Measurements from ENCODE around the gene NTN1. TPM values are rescaled to one million over a fixed set of nuclear protein-coding genes. Genes with fewer than 3 reads are reported as not detected.

NTN1 gene
- total RNA-seq, 5 donors from 2014 or later (not counting 1 experiment from before 2014, with no cell fraction given), result 0.07 to 0.15 (median 0.12) TPM; not detected in 1

DNA sequence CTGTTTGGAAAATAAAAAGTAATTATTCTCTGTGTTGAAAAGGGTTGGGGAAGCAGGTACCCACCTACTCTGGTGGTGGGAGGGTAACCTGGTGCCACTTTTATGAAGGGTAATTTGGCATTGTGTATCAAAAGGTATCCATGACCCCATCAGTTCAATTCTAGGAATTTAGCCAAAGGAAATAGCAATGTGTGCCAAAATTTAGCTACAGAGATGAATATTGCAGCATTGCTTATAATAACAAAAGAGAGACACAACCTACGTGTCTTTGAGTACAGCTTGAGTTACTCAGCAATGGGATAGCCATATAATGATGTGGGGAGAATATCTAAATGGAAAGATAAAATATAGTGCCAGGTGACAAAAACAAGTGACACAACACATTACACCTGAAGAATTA, 170.7 kb downstream of the NTN1 start:
- DNase-seq (no peak), ATAC-seq (replicated peaks in 1 of 4) (no peak)
- H3K27ac ChIP-seq (ENCODE audit: low read length), result no peak overlapping the region
- no peak overlapping the region for H3K4me3 ChIP-seq (ENCODE audit: control insufficient read depth in 1 of 2, extremely low read depth in 1 of 2, low read length in 1 of 2)
- no CpG with 5 or more reads among the region's 1 CpG for WGBS (ENCODE audit: insufficient coverage)
- Mint-ChIP-seq H3K36me3 (no peaks in the 10 kb centered on the region), H3K4me3 (no peak overlapping the region), H3K27me3 (peaks cover 2 to 5% of the 10 kb centered on the region in 2 donors), H3K4me1 (no peaks in the 10 kb centered on the region), H3K27ac (no peak overlapping the region), H3K9me3 (no peaks in the 10 kb centered on the region)
- H3K27me3 ChIP-seq (replicated peaks in 1 of 2; ENCODE audit: control insufficient read depth in 2 of 2, extremely low read depth in 1 of 2, insufficient read depth in 2 of 2, low read length in 1 of 2), result peaks cover 0 to 22% of the 10 kb centered on the region in 2 experiments
- ChIA-PET POLR2A (interaction anchor here in 1 of 2 donors (0.6 kb wide), 1 partner anchor 1213 kb away, joined by 5 read pairs; no protein-coding TSS in a partner anchor), CTCF (no interaction called here)
- no peaks in the 10 kb centered on the region for H3K4me1 ChIP-seq (ENCODE audit: control insufficient read depth in 1 of 2, extremely low read depth in 1 of 2, insufficient read depth in 2 of 2, low read length in 2 of 2)
- H3K9me3 ChIP-seq, result no peaks in the 10 kb centered on the region
- H3K36me3 ChIP-seq (ENCODE audit: control insufficient read depth in 2 of 2, extremely low read depth in 1 of 2, insufficient read depth in 1 of 2, low read length in 1 of 2), result no peaks in the 10 kb centered on the region

GRCh38 chr17:9195411-9195810, 174.1 kb downstream of the NTN1 start:
- no peaks in the 10 kb centered on the region for H3K9me3 Mint-ChIP-seq
- Histone ChIP-seq H3K27me3 (replicated peaks in 1 of 2; ENCODE audit: control insufficient read depth in 2 of 2, extremely low read depth in 1 of 2, insufficient read depth in 2 of 2, low read length in 1 of 2) (peaks cover 0 to 19% of the 10 kb centered on the region in 2 experiments), H3K4me1 (ENCODE audit: control insufficient read depth in 1 of 2, extremely low read depth in 1 of 2, insufficient read depth in 2 of 2, low read length in 2 of 2) (no peaks in the 10 kb centered on the region), H3K4me3 (ENCODE audit: control insufficient read depth in 1 of 2, extremely low read depth in 1 of 2, low read length in 1 of 2) (no peak overlapping the region), H3K27ac (ENCODE audit: low read length) (no peak overlapping the region), H3K9me3 (no peaks in the 10 kb centered on the region), H3K36me3 (ENCODE audit: control insufficient read depth in 2 of 2, extremely low read depth in 1 of 2, insufficient read depth in 1 of 2, low read length in 1 of 2) (no peaks in the 10 kb centered on the region)
- H3K27me3 Mint-ChIP-seq, result peaks cover 2 to 5% of the 10 kb centered on the region in 2 donors
- no peak overlapping the region for H3K27ac Mint-ChIP-seq
- CTCF ChIA-PET, result no interaction called here
- POLR2A ChIA-PET, result no interaction called here
- H3K36me3 Mint-ChIP-seq, result no peaks in the 10 kb centered on the region
- no peaks in the 10 kb centered on the region for H3K4me1 Mint-ChIP-seq
- 94% methylated on average over 3 of the region's 6 CpGs for WGBS (ENCODE audit: insufficient coverage)
- DNase-seq (no peak), ATAC-seq (replicated peaks in 1 of 4) (no peak)
- H3K4me3 Mint-ChIP-seq, result no peak overlapping the region

DNA sequence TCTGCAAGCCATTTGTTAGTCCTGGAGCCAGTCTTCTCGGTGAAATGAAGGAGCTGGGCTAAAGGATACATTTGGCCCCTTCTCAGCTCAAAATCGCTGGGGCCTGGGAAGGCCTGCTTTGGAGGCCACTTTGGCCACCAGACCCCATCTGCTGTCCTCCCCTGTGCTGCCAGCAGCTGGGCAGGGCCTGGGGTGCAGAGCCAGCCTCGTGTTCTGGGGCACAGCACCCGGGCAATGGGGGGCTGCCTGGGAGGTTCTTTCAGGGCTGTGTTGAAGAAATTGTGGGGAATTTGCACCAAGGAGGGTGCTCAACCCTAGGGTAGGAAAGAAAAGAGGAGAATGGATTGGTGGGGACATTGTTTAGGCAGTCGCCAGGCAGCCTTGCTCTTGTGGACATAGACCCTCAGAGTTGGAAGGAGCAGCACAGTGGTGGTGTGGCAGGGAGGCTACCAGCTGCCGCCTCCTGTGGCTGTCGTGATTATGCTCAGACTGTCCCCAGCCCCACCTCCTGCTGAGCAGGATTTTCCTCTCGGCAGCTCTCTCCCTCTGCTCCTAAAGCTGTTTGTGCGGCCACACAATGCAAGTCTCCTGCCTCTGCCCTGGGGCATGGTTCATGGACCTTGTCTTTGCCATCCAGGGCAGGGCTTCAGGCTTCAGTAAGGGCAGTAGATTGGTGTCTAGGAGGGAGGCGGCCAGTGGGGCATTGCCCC, 174.8 kb downstream of the NTN1 start:
- Mint-ChIP-seq H3K4me3 (no peak overlapping the region), H3K36me3 (no peaks in the 10 kb centered on the region), H3K27me3 (peaks cover 2 to 5% of the 10 kb centered on the region in 2 donors), H3K4me1 (no peaks in the 10 kb centered on the region), H3K9me3 (no peaks in the 10 kb centered on the region), H3K27ac (no peak overlapping the region)
- no peaks in the 10 kb centered on the region for H3K36me3 ChIP-seq (ENCODE audit: control insufficient read depth in 2 of 2, extremely low read depth in 1 of 2, insufficient read depth in 1 of 2, low read length in 1 of 2)
- H3K4me1 ChIP-seq (ENCODE audit: control insufficient read depth in 1 of 2, extremely low read depth in 1 of 2, insufficient read depth in 2 of 2, low read length in 2 of 2), result no peaks in the 10 kb centered on the region
- no peak for ATAC-seq (replicated peaks in 1 of 4)
- H3K27ac ChIP-seq (ENCODE audit: low read length), result no peak overlapping the region
- no peak for DNase-seq
- H3K4me3 ChIP-seq (ENCODE audit: control insufficient read depth in 1 of 2, extremely low read depth in 1 of 2, low read length in 1 of 2), result no peak overlapping the region
- CTCF ChIA-PET, result no interaction called here
- H3K9me3 ChIP-seq, result no peaks in the 10 kb centered on the region
- H3K27me3 ChIP-seq (replicated peaks in 1 of 2; ENCODE audit: control insufficient read depth in 2 of 2, extremely low read depth in 1 of 2, insufficient read depth in 2 of 2, low read length in 1 of 2), result peaks cover 0 to 21% of the 10 kb centered on the region in 2 experiments
- POLR2A ChIA-PET, result no interaction called here
- WGBS (ENCODE audit: insufficient coverage), result 78% methylated on average over 6 of the region's 10 CpGs

- Mint-ChIP-seq H3K27me3 (peaks cover 4 to 5% of the 10 kb centered on the region in 2 donors), H3K4me3 (no peak overlapping the region), H3K36me3 (no peaks in the 10 kb centered on the region), H3K27ac (no peak overlapping the region), H3K9me3 (no peaks in the 10 kb centered on the region), H3K4me1 (peaks cover 0 to 1% (median 0%) of the 10 kb centered on the region in 3 donors)
- CTCF ChIA-PET, result interaction anchor here in 1 of 2 donors (0.6 kb wide), 1 partner anchor 77 kb away, joined by 3 read pairs; no protein-coding TSS in a partner anchor
- 88% methylated on average over 11 of the region's 16 CpGs for WGBS (ENCODE audit: insufficient coverage)
- no peak overlapping the region for H3K27ac ChIP-seq (ENCODE audit: low read length)
- DNase-seq (no peak), ATAC-seq (replicated peaks in 1 of 4) (no peak)
- peaks cover 0 to 20% of the 10 kb centered on the region in 2 experiments for H3K27me3 ChIP-seq (replicated peaks in 1 of 2; ENCODE audit: control insufficient read depth in 2 of 2, extremely low read depth in 1 of 2, insufficient read depth in 2 of 2, low read length in 1 of 2)
- H3K36me3 ChIP-seq (ENCODE audit: control insufficient read depth in 2 of 2, extremely low read depth in 1 of 2, insufficient read depth in 1 of 2, low read length in 1 of 2), result no peaks in the 10 kb centered on the region
- POLR2A ChIA-PET, result no interaction called here
- no peaks in the 10 kb centered on the region for H3K4me1 ChIP-seq (ENCODE audit: control insufficient read depth in 1 of 2, extremely low read depth in 1 of 2, insufficient read depth in 2 of 2, low read length in 2 of 2)
- no peaks in the 10 kb centered on the region for H3K9me3 ChIP-seq
- H3K4me3 ChIP-seq (ENCODE audit: control insufficient read depth in 1 of 2, extremely low read depth in 1 of 2, low read length in 1 of 2), result no peak overlapping the region
Measured at GRCh38 chr17:9199571-9200551, 178.6 kb downstream of the NTN1 start.

- Mint-ChIP-seq H3K4me3 (no peak overlapping the region), H3K36me3 (no peaks in the 10 kb centered on the region), H3K27me3 (peaks cover 5 to 10% of the 10 kb centered on the region in 2 donors), H3K27ac (no peak overlapping the region), H3K9me3 (no peaks in the 10 kb centered on the region), H3K4me1 (peaks cover 0 to 3% (median 0%) of the 10 kb centered on the region in 3 donors)
- no peaks in the 10 kb centered on the region for H3K9me3 ChIP-seq
- 54% methylated on average over 2 of the region's 5 CpGs for WGBS (ENCODE audit: insufficient coverage)
- peaks cover 0 to 25% of the 10 kb centered on the region in 2 experiments for H3K27me3 ChIP-seq (replicated peaks in 1 of 2; ENCODE audit: control insufficient read depth in 2 of 2, extremely low read depth in 1 of 2, insufficient read depth in 2 of 2, low read length in 1 of 2)
- no peak overlapping the region for H3K4me3 ChIP-seq (ENCODE audit: control insufficient read depth in 1 of 2, extremely low read depth in 1 of 2, low read length in 1 of 2)
- ChIA-PET CTCF (no interaction called here), POLR2A (no interaction called here)
- no peak for ATAC-seq (replicated peaks in 1 of 4)
- no peaks in the 10 kb centered on the region for H3K4me1 ChIP-seq (ENCODE audit: control insufficient read depth in 1 of 2, extremely low read depth in 1 of 2, insufficient read depth in 2 of 2, low read length in 2 of 2)
- DNase-seq, result no peak
- H3K27ac ChIP-seq (ENCODE audit: low read length), result no peak overlapping the region
- H3K36me3 ChIP-seq (ENCODE audit: control insufficient read depth in 2 of 2, extremely low read depth in 1 of 2, insufficient read depth in 1 of 2, low read length in 1 of 2), result no peaks in the 10 kb centered on the region
Measured at GRCh38 chr17:9200699-9201359, 179.5 kb downstream of the NTN1 start.

- Histone ChIP-seq H3K36me3 (ENCODE audit: control insufficient read depth in 2 of 2, extremely low read depth in 1 of 2, insufficient read depth in 1 of 2, low read length in 1 of 2) (no peaks in the 10 kb centered on the region), H3K9me3 (no peaks in the 10 kb centered on the region), H3K4me1 (ENCODE audit: control insufficient read depth in 1 of 2, extremely low read depth in 1 of 2, insufficient read depth in 2 of 2, low read length in 2 of 2) (no peaks in the 10 kb centered on the region), H3K4me3 (ENCODE audit: control insufficient read depth in 1 of 2, extremely low read depth in 1 of 2, low read length in 1 of 2) (no peak overlapping the region), H3K27me3 (replicated peaks in 1 of 2; ENCODE audit: control insufficient read depth in 2 of 2, extremely low read depth in 1 of 2, insufficient read depth in 2 of 2, low read length in 1 of 2) (peaks cover 0 to 30% of the 10 kb centered on the region in 2 experiments), H3K27ac (ENCODE audit: low read length) (no peak overlapping the region)
- no peak overlapping the region for H3K27ac Mint-ChIP-seq
- POLR2A ChIA-PET, result no interaction called here
- H3K9me3 Mint-ChIP-seq, result no peaks in the 10 kb centered on the region
- H3K4me1 Mint-ChIP-seq, result peaks cover 0 to 3% (median 0%) of the 10 kb centered on the region in 3 donors
- CTCF ChIA-PET, result no interaction called here
- DNase-seq, result no peak
- no peaks in the 10 kb centered on the region for H3K36me3 Mint-ChIP-seq
- peaks cover 8 to 15% of the 10 kb centered on the region in 2 donors for H3K27me3 Mint-ChIP-seq
- no peak overlapping the region for H3K4me3 Mint-ChIP-seq
- WGBS (ENCODE audit: insufficient coverage), result 20% methylated on average over 2 of the region's 5 CpGs
- ATAC-seq (replicated peaks in 1 of 4), result no peak
Measured at GRCh38 chr17:9202532-9202931, 181.2 kb downstream of the NTN1 start.

All from T-cell (primary cell).